WTC11 (cell line): ENCODE results near the gene ANGEL1.

Experiments
- CTCF ChIP-seq: fragments of 200-600 bp; IDR thresholded peaks from 2 replicates; pipeline ENCODE4 v1.8.0; 2022; ENCODE audit warnings: antibody characterized with exemption
- FOXJ3 ChIP-seq: sonication (generic); formaldehyde crosslinking; IDR thresholded peaks from 2 replicates; pipeline ENCODE4 v1.9.0; 2021; ENCODE audit warnings: missing genetic modification reagents, mild to moderate bottlenecking, borderline replicate concordance
- HMGA2 ChIP-seq: fragments of 250-450 bp; sonication (Bioruptor Pico); IDR thresholded peaks from 2 replicates; pipeline ENCODE4 v1.4.0; 2021; ENCODE audit warnings: mild to moderate bottlenecking, moderate library complexity
- NR3C1 ChIP-seq: sonication (generic); formaldehyde crosslinking; conservative IDR thresholded peaks from 2 replicates; pipeline ENCODE4 v1.8.1; 2023; ENCODE audit warnings: low read depth, mild to moderate bottlenecking, missing genetic modification reagents
- STAT6 ChIP-seq: sonication (generic); formaldehyde crosslinking; conservative IDR thresholded peaks from 2 replicates; pipeline ENCODE4 v1.8.1; 2023; ENCODE audit warnings: mild to moderate bottlenecking, low read depth, missing genetic modification reagents, moderate library complexity
- ZNF317 ChIP-seq: sonication (generic); formaldehyde crosslinking; IDR thresholded peaks from 2 replicates; pipeline ENCODE4 v1.8.1; 2023; ENCODE audit warnings: low read depth, mild to moderate bottlenecking, moderate library complexity, missing genetic modification reagents, borderline replicate concordance

GRCh38 chr14:76780875-76781647 lies 31.6 kb downstream of the ANGEL1 start:
- TF ChIP-seq ZNF317 (CRISPR knock-in tag) (no peak), CTCF (no peak), HMGA2 (CRISPR knock-in tag) (no peak), STAT6 (no peak), NR3C1 (CRISPR knock-in tag) (no peak), FOXJ3 (CRISPR knock-in tag) (no peak)
